Panc1 (cell line): ENCODE measurements around the gene GPR162. TPM values are rescaled to one million over a fixed set of nuclear protein-coding genes. Genes with fewer than 3 reads are reported as not detected.

Experiments
- ATAC-seq: fragments of 200-7000 bp; cut with Tn5 transposase; 2 replicates; pipeline ENCODE4 v1.9.1; 2020; ENCODE audit warnings: mild to moderate bottlenecking, moderate library complexity
- Bru-seq: library from RNA; stranded (reverse); fragments of 400-500 nt; gene quantifications from one replicate; lab custom pipeline; 2021; lab: Mats Ljungman, UMichigan
- BruChase-seq, 2 experiments: library from RNA; stranded (reverse); fragments of 400-500 nt; gene quantifications; one replicate each; lab custom pipeline; 2021; lab: Mats Ljungman, UMichigan
- BruUV-seq: library from RNA; stranded (reverse); fragments of 400-500 nt; replicated peaks from 2 replicates; lab custom pipeline; 2021; lab: Mats Ljungman, UMichigan
- CTCF ChIA-PET: fragments of 300-600 bp; sonication (Branson Sonifier 250); formaldehyde crosslinking; loops from one replicate; lab custom pipeline; 2022; ENCODE audit warnings: antibody characterized with exemption; lab: Charles Lee
- POLR2A ChIA-PET: fragments of 300-600 bp; sonication (Branson Sonifier 250); formaldehyde crosslinking; loops from one replicate; lab custom pipeline; 2022; ENCODE audit warnings: antibody characterized with exemption; lab: Charles Lee
- DNase-seq: peaks from one replicate; pipeline ENCODE4 v3.0.0-alpha.2; 2010; ENCODE audit warnings: low read depth, low spot score
- H3K27ac ChIP-seq: 2 replicates; pipeline ENCODE4 v1.5.1; 2011; ENCODE audit warnings: mild to moderate bottlenecking, low read length, inconsistent platforms
- H3K27me3 ChIP-seq: fragments of 200-500 bp; sonication (Bioruptor generic); 2 replicates; pipeline ENCODE4 v1.6.0; 2014; ENCODE audit warnings: low read length, inconsistent platforms; ENCODE audit not compliant: control insufficient read depth, insufficient read depth
- H3K36me3 ChIP-seq: fragments of 200-500 bp; sonication (Bioruptor generic); 2 replicates; pipeline ENCODE4 v1.5.1; 2014; ENCODE audit warnings: inconsistent platforms, mild to moderate bottlenecking, low read length, moderate library complexity; ENCODE audit not compliant: control insufficient read depth, insufficient read depth
- H3K4me1 ChIP-seq: 2 replicates; pipeline ENCODE4 v1.5.1; 2011; ENCODE audit warnings: inconsistent platforms, mild to moderate bottlenecking, low read length, moderate library complexity; ENCODE audit not compliant: control insufficient read depth, insufficient read depth
- H3K4me3 ChIP-seq, 2 experiments: 2 replicates each; pipeline ENCODE4 v1.5.1; 2011 to 2012; ENCODE audit warnings: low read depth in 2 of 2, low read length in 2 of 2, mild to moderate bottlenecking in 2 of 2, inconsistent platforms in 1 of 2, moderate library complexity in 1 of 2
- H3K9me3 ChIP-seq: fragments of 200-500 bp; sonication (Bioruptor generic); 2 replicates; pipeline ENCODE4 v1.5.1; 2014; ENCODE audit warnings: low read depth, mild to moderate bottlenecking, inconsistent platforms, low read length, moderate library complexity; ENCODE audit not compliant: control insufficient read depth, insufficient read depth
- CTCF ChIP-seq: fragments of 450-650 bp; IDR thresholded peaks from 2 replicates; pipeline ENCODE4 v1.5.1; 2017; ENCODE audit warnings: mild to moderate bottlenecking
- POLR2AphosphoS5 ChIP-seq: IDR thresholded peaks from 2 replicates; pipeline ENCODE4 v1.6.1; 2012; ENCODE audit warnings: mild to moderate bottlenecking, low read depth, low read length, moderate library complexity
- SIN3A ChIP-seq: IDR thresholded peaks from 2 replicates; pipeline ENCODE4 v1.6.1; 2012; ENCODE audit warnings: low read depth, mild to moderate bottlenecking, low read length, moderate library complexity, borderline replicate concordance; ENCODE audit not compliant: insufficient read depth
- TCF7L2 ChIP-seq: IDR thresholded peaks from 2 replicates; pipeline ENCODE4 v1.6.1; 2011; ENCODE audit warnings: mild to moderate bottlenecking, low read depth, low read length, inconsistent platforms
- in situ Hi-C: cut with HindIII; loops from 2 replicates; pipeline ENCODE4 v1.10.0; 2016; ENCODE audit warnings: low sequenced_read_pairs, low pct_unique_long_range_greater_than_20kb
- intact Hi-C: fragments of 100-400 bp; cut with micrococcal nuclease; formaldehyde crosslinking; loops from one replicate; pipeline ENCODE4 v1.10.0; 2022; ENCODE audit not compliant: unreplicated experiment
- long read RNA-seq: library from polyadenylated mRNA; unstranded; transcript quantifications from one replicate; pipeline ENCODE4 v2.0.0, GENCODE V29; 2021; ENCODE audit not compliant: unreplicated experiment
- polyA plus RNA-seq: library from polyadenylated mRNA; unstranded; fragments of >200 nt; gene quantifications from one replicate; pipeline ENCODE4 v1.2.1, GENCODE V29; 2012; ENCODE audit warnings: missing spikeins; ENCODE audit not compliant: insufficient read length
- total RNA-seq: library from RNA; stranded (reverse); gene quantifications from one replicate; pipeline ENCODE4 v1.2.1, GENCODE V29; 2021; ENCODE audit not compliant: unreplicated experiment
- TF ChIP-seq, protein P1 (sequence below), 2 experiments: IDR thresholded peaks; 2 replicates each; pipeline ENCODE4 v1.6.1; 2011 to 2012; ENCODE audit warnings: low read depth in 2 of 2, control low read depth in 1 of 2, low read length in 1 of 2, mild to moderate bottlenecking in 1 of 2, moderate library complexity in 1 of 2; ENCODE audit not compliant: insufficient read depth in 1 of 2

Gene GPR162, protein sequence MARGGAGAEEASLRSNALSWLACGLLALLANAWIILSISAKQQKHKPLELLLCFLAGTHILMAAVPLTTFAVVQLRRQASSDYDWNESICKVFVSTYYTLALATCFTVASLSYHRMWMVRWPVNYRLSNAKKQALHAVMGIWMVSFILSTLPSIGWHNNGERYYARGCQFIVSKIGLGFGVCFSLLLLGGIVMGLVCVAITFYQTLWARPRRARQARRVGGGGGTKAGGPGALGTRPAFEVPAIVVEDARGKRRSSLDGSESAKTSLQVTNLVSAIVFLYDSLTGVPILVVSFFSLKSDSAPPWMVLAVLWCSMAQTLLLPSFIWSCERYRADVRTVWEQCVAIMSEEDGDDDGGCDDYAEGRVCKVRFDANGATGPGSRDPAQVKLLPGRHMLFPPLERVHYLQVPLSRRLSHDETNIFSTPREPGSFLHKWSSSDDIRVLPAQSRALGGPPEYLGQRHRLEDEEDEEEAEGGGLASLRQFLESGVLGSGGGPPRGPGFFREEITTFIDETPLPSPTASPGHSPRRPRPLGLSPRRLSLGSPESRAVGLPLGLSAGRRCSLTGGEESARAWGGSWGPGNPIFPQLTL
- total RNA-seq (1.3 TPM), Bru-seq, nascent RNA (not detected), BruChase-seq, experiment 1, labeled RNA remaining after a 2-hour chase (percentile 26 among the genes with signal in this experiment), BruChase-seq, experiment 2, labeled RNA remaining after a 6-hour chase (percentile 22 among the genes with signal in this experiment)
- 4.2 TPM for polyA plus RNA-seq
- long read RNA-seq, result 0 reads

GRCh38 chr12:6821591-6822425, at the start of gene GPR162:
GPR162 (plus strand) TSS chr12:6821821; CDS start chr12:6823899, 2,078 bp downstream.
- no peak for TF ChIP-seq POLR2AphosphoS5
- TF ChIP-seq CTCF, result no peak
- TF ChIP-seq, protein P1, sequence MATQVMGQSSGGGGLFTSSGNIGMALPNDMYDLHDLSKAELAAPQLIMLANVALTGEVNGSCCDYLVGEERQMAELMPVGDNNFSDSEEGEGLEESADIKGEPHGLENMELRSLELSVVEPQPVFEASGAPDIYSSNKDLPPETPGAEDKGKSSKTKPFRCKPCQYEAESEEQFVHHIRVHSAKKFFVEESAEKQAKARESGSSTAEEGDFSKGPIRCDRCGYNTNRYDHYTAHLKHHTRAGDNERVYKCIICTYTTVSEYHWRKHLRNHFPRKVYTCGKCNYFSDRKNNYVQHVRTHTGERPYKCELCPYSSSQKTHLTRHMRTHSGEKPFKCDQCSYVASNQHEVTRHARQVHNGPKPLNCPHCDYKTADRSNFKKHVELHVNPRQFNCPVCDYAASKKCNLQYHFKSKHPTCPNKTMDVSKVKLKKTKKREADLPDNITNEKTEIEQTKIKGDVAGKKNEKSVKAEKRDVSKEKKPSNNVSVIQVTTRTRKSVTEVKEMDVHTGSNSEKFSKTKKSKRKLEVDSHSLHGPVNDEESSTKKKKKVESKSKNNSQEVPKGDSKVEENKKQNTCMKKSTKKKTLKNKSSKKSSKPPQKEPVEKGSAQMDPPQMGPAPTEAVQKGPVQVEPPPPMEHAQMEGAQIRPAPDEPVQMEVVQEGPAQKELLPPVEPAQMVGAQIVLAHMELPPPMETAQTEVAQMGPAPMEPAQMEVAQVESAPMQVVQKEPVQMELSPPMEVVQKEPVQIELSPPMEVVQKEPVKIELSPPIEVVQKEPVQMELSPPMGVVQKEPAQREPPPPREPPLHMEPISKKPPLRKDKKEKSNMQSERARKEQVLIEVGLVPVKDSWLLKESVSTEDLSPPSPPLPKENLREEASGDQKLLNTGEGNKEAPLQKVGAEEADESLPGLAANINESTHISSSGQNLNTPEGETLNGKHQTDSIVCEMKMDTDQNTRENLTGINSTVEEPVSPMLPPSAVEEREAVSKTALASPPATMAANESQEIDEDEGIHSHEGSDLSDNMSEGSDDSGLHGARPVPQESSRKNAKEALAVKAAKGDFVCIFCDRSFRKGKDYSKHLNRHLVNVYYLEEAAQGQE (IDR thresholded peaks at IDR 0.05; ENCODE audit: insufficient read depth in 1 of 2, low read depth in 2 of 2, low read length in 1 of 2), result no peak
- TF ChIP-seq SIN3A, result no peak
- TF ChIP-seq TCF7L2, result no peak

DNA sequence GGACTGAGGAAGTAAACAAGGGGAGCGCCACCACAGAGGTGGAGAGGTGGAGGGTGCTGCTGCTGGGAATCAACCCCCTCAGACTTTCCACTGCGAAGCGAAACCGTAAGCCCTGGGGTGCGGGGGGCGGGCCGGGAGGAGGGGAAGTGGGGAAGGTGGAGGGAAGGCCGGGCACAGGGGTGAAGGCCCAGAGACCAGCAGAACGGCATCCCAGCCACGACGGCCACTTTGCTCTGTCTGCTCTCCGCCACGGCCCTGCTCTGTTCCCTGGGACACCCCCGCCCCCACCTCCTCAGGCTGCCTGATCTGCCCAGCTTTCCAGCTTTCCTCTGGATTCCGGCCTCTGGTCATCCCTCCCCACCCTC, 49.3 kb upstream of the GPR162 start, which contains the start of gene LAG3:
TSS of gene LAG3 (plus strand) at position 190 of the 365 bp plus-strand sequence. CDS start 333 bp downstream, outside the sequence.
- no peak within 1 kb of the TSS for H3K4me3 ChIP-seq
- H3K27me3 ChIP-seq, result no peaks in the 10 kb centered on the region
- CTCF ChIA-PET, result interaction anchor here (0.5 kb wide), 1 partner anchor 29 kb away, joined by 7 read pairs; no protein-coding TSS in a partner anchor
- no peaks in the 10 kb centered on the region; the same call in 1 of the 2 replicates for H3K36me3 ChIP-seq
- peaks cover 27% of the 10 kb centered on the region for H3K4me1 ChIP-seq
- POLR2A ChIA-PET, result interaction anchor here (0.6 to 0.8 kb wide), 3 partner anchors 11 to 80 kb away, joined by 3 to 15 read pairs (median 5); partner anchors contain the start of genes MLF2 and USP5
- no TSS peak for BruUV-seq
- no peak for DNase-seq
- in situ Hi-C loops (no loop called here), intact Hi-C loops (no loop called here)
- no peak for TF ChIP-seq SIN3A
- TF ChIP-seq, protein P1 (IDR thresholded peaks at IDR 0.05; ENCODE audit: insufficient read depth in 1 of 2, low read depth in 2 of 2, low read length in 1 of 2), result no peak
- TF ChIP-seq TCF7L2, result no peak
- no peak for TF ChIP-seq CTCF
- TF ChIP-seq POLR2AphosphoS5, result no peak
- no peaks in the 10 kb centered on the region for H3K9me3 ChIP-seq
- H3K27ac ChIP-seq, result no peak within 1 kb of the TSS
- peak; percentile 49 for ATAC-seq

More at GRCh38 chr12:6821591-6822425, at the start of gene GPR162:
- H3K27me3 ChIP-seq, result no peaks in the 10 kb centered on the region
- intact Hi-C loops (no loop called here), in situ Hi-C loops (no loop called here)
- no peak for DNase-seq
- H3K27ac ChIP-seq, result no peak within 1 kb of the TSS
- ATAC-seq, result no peak
- CTCF ChIA-PET, result no interaction called here
- 0 out of 2 replicates have a peak, but pooled peaks cover 6% of the 10 kb centered on the region for H3K4me1 ChIP-seq
- no TSS peak for BruUV-seq
- H3K4me3 ChIP-seq, result peak within 1 kb of the TSS; percentile 23 to 34; a peak in 2 of 4 replicates
- POLR2A ChIA-PET, result no interaction called here
- no peaks in the 10 kb centered on the region for H3K9me3 ChIP-seq
- H3K36me3 ChIP-seq, result no peaks in the 10 kb centered on the region
